Heart left ventricle (tissue), 16 donors: ENCODE results near the gene NOL12. TPM values are rescaled to one million over a fixed set of nuclear protein-coding genes. Genes with fewer than 3 reads are reported as not detected.

Experiments
- ATAC-seq, 4 donors: fragments of 200-7000 bp; cut with Tn5 transposase; one replicate each; pipeline ENCODE4 v1.9.1; 2020 to 2022; ENCODE audit warnings: moderate library complexity in 4 of 4, mild to moderate bottlenecking in 3 of 4, moderate number of reproducible peaks in 1 of 4
- DNase-seq, 5 donors: peaks; one replicate each; pipeline ENCODE4 v3.0.0-alpha.2; 2020
- H3K27ac ChIP-seq, 12 donors: fragments of 200-600 bp; sonication (generic) in 4 of 12; one replicate each; pipeline versions ENCODE4 v1.5.0 to v1.8.0; 2016 to 2022; ENCODE audit warnings: mild to moderate bottlenecking in 2 of 12
- H3K27me3 ChIP-seq, 9 donors: fragments of 200-600 bp; sonication (generic) in 2 of 9; one replicate each; pipeline versions ENCODE4 v1.5.1 to v1.8.0; 2016 to 2022; ENCODE audit warnings: mild to moderate bottlenecking in 3 of 9
- H3K36me3 ChIP-seq, 9 donors: fragments of 200-600 bp; sonication (generic) in 2 of 9; one replicate each; pipeline versions ENCODE4 v1.5.0 to v1.8.0; 2018 to 2022; ENCODE audit warnings: mild to moderate bottlenecking in 2 of 9
- H3K4me1 ChIP-seq, 12 donors: fragments of 200-600 bp; sonication (generic) in 4 of 12; one replicate each; pipeline versions ENCODE4 v1.5.0 to v1.8.0; 2016 to 2022; ENCODE audit warnings: mild to moderate bottlenecking in 3 of 12
- H3K4me3 ChIP-seq, 12 donors: fragments of 200-600 bp; sonication (generic) in 4 of 12; one replicate each; pipeline versions ENCODE4 v1.5.0 to v1.8.0; 2017 to 2022; ENCODE audit warnings: mild to moderate bottlenecking in 9 of 12, moderate library complexity in 4 of 12
- H3K9me3 ChIP-seq, 12 donors: fragments of 200-600 bp; sonication (generic) in 4 of 12; one replicate each; pipeline versions ENCODE4 v1.5.0 to v1.8.0; 2016 to 2022; ENCODE audit warnings: mild to moderate bottlenecking in 1 of 12
- POLR2A ChIP-seq, 2 donors: fragments of 450-650 bp; IDR thresholded peaks; one replicate each; pipeline ENCODE4 v1.6.1; 2017; ENCODE audit warnings: antibody characterized with exemption in 2 of 2, mild to moderate bottlenecking in 2 of 2, moderate library complexity in 2 of 2
- WGBS, 4 donors: extraction: QIAGEN DNeasy Blood & Tissue Kit in 2 of 4; methylation state at CpG; one replicate each; pipeline versions ENCODE4 v1.1.5 to v1.1.7; 2013 to 2018; 5-methylcytosine and 5-hydroxymethylcytosine counted together
- intact Hi-C, 10 donors: fragments of 100-400 bp; cut with DNase I; formaldehyde crosslinking; loops; one replicate each; pipeline versions ENCODE4 v1.11.1 to v1.14.2; 2022
- polyA plus RNA-seq, 2 donors: library from polyadenylated mRNA; stranded (reverse); fragments of 200-250 nt; gene quantifications; one replicate each; pipeline ENCODE4 v1.2.3, GENCODE V29; 2013
- total RNA-seq, 9 donors: library from RNA; depleted of rRNA in 2 of 9; stranded (reverse); fragments of >200 nt in 2 of 9; fragmentation: NEBNext Ultra II Directional in 3 of 9; extraction: Animal tissue kit (Norgen Biotek cat#: 25700) in 3 of 9; gene quantifications; one replicate each; pipeline versions ENCODE4 v1.1.0 to v1.2.4, GENCODE V29; 2016 to 2023
- donor health status: ischemic (EF 13 %, LVEDD 7.1; RV severe dilation, severe dysfunction).
- donor health status: healthy with polysubstance abuse.
- donor health status: DM: no; HTN: yes; CAD: no.
- donor health status: DM: no; HTN: no; CAD: no.
- donor health status: ischemic (EF 25% LVEDD 6.9; RV normal size, moderate dysfunction).
- donor health status: ischemic (EF 25% LVEDD 5.7; RV mildly dilated, moderate dysfunction).
- donor health status: healthy.
- donor health status: DM: yes; HTN: yes; CAD: no.
- donor health status: ischemic (EF 35%, LVEDD 5.7; RV mildly dilated, moderate dysfunction).
- donor health status: nonischemic (EF 11% LVEDD 7.7; RV severe dilation, severe dysfunction).
- donor health status: DM: yes; HTN: yes; CAD: no.
- donor health status: PGD.
- donor health status: ischemic (EF 29% LVEDD 5.4; RV normal size, mild dysfunction).
- donor health status: nonischemic (EF 23%, LVEDD 6.1; RV moderate dilation, normal function).

Gene NOL12
- total and polyA plus RNA-seq, 11 donors = 8.0 to 29.2 (median 14.3) TPM

- intact Hi-C loops = loop anchor here in 3 of 10 donors (5.0 to 10.0 kb wide), 4 partner anchors 45 to 105 kb away; partner anchors contain the start of genes NOL12 (in 2 of the 3), SH3BP1 (in 1 of the 3) and TRIOBP (in 1 of the 3)
- ATAC-seq (no peak), DNase-seq (peak in 2 of 5 donors; percentile 22 to 54)
- no peak overlapping the region for H3K4me3 ChIP-seq
- peak overlapping the region in 9 of 12 donors; percentile 12 to 95 (median 46) for H3K27ac ChIP-seq
- 73 to 85% (median 83%) methylated on average over 16 of the region's 16 CpGs for WGBS, 4 donors
- H3K9me3 ChIP-seq = no peaks in the 10 kb centered on the region
- H3K27me3 ChIP-seq = no peaks in the 10 kb centered on the region
- TF ChIP-seq POLR2A (IDR thresholded peaks at IDR 0.05) = no peak
- H3K4me1 ChIP-seq = peaks cover 0 to 64% (median 37%) of the 10 kb centered on the region in 12 donors
- H3K36me3 ChIP-seq = no peaks in the 10 kb centered on the region
Measured at GRCh38 chr22:37742376-37743171, 56.4 kb downstream of the NOL12 start.

Other genes with a start within 250 kb of the NOL12 start
- 10 to 100 TPM in 4 of 9 donors, 1 to 10 TPM in 5; 5.8 to 25.6 (median 9.6) TPM for gene MFNG, start 200.0 kb upstream of the NOL12 start, total RNA-seq
- gene MFNG, start 200.0 kb upstream of the NOL12 start, polyA plus RNA-seq = 10 to 100 TPM in 1 of 2 donors, 1 to 10 TPM in 1; 7.1 to 16.3 TPM
- gene CARD10, start 166.9 kb upstream of the NOL12 start, total RNA-seq = 10 to 100 TPM in 3 of 9 donors, 1 to 10 TPM in 6; 5.2 to 12.6 (median 8.1) TPM
- 10 to 100 TPM in 1 of 2 donors, 1 to 10 TPM in 1; 7.8 to 13.9 TPM for gene CARD10, start 166.9 kb upstream of the NOL12 start, polyA plus RNA-seq
- gene CDC42EP1, start 125.9 kb upstream of the NOL12 start, total RNA-seq = 10 to 100 TPM; 11.9 to 34.9 (median 23.8) TPM
- 10 to 100 TPM; 10.4 to 17.7 TPM for gene CDC42EP1, start 125.9 kb upstream of the NOL12 start, polyA plus RNA-seq
- gene LGALS2, start 106.3 kb upstream of the NOL12 start, total RNA-seq = 10 to 100 TPM in 1 of 9 donors, 1 to 10 TPM in 1, not detected in 7; 5.3 to 10.3 TPM
- under 1 TPM in 1 of 2 donors, not detected in 1; 0.17 TPM for gene LGALS2, start 106.3 kb upstream of the NOL12 start, polyA plus RNA-seq
- 10 to 100 TPM; 22.7 to 45.7 (median 27.4) TPM for gene GGA1, start 77.5 kb upstream of the NOL12 start, total RNA-seq
- 10 to 100 TPM; 27.4 to 39.4 TPM for gene GGA1, start 77.5 kb upstream of the NOL12 start, polyA plus RNA-seq
- gene SH3BP1, start 46.7 kb upstream of the NOL12 start, total RNA-seq = 10 to 100 TPM in 1 of 9 donors, 1 to 10 TPM in 6, under 1 TPM in 2; 0.44 to 19.7 (median 2.0) TPM
- gene SH3BP1, start 46.7 kb upstream of the NOL12 start, polyA plus RNA-seq = 1 to 10 TPM in 1 of 2 donors, under 1 TPM in 1; 1.00 to 2.2 TPM
- gene PDXP, start 27.6 kb upstream of the NOL12 start, total RNA-seq = 10 to 100 TPM; 15.2 to 33.1 (median 25.9) TPM
- gene PDXP, start 27.6 kb upstream of the NOL12 start, polyA plus RNA-seq = 10 to 100 TPM; 12.8 to 36.4 TPM
- 1,000 to 10,000 TPM in 3 of 9 donors, 100 to 1,000 TPM in 6; 722 to 2,034 (median 903) TPM for gene LGALS1, start 10.7 kb upstream of the NOL12 start, total RNA-seq
- gene LGALS1, start 10.7 kb upstream of the NOL12 start, polyA plus RNA-seq = 1,000 to 10,000 TPM; 1,230 to 2,204 TPM
- 100 to 1,000 TPM in 4 of 9 donors, 10 to 100 TPM in 5; 67.9 to 147 (median 94.7) TPM for gene TRIOBP, start 10.7 kb downstream of the NOL12 start, total RNA-seq
- gene TRIOBP, start 10.7 kb downstream of the NOL12 start, polyA plus RNA-seq = 100 to 1,000 TPM in 1 of 2 donors, 10 to 100 TPM in 1; 54.9 to 119 TPM
- 10 to 100 TPM; 25.2 to 83.6 (median 39.7) TPM for gene GCAT, start 121.6 kb downstream of the NOL12 start, total RNA-seq
- gene GCAT, start 121.6 kb downstream of the NOL12 start, polyA plus RNA-seq = 10 to 100 TPM; 26.7 to 53.4 TPM
- gene GALR3, start 137.0 kb downstream of the NOL12 start, total RNA-seq = not detected
- gene GALR3, start 137.0 kb downstream of the NOL12 start, polyA plus RNA-seq = not detected
- 10 to 100 TPM; 11.6 to 44.6 (median 15.9) TPM for gene ANKRD54, start 158.0 kb downstream of the NOL12 start, total RNA-seq
- 10 to 100 TPM; 15.7 to 20.4 TPM for gene ANKRD54, start 158.0 kb downstream of the NOL12 start, polyA plus RNA-seq
- gene EIF3L, start 163.1 kb downstream of the NOL12 start, total RNA-seq = 100 to 1,000 TPM; 237 to 456 (median 369) TPM
- 100 to 1,000 TPM; 111 to 284 TPM for gene EIF3L, start 163.1 kb downstream of the NOL12 start, polyA plus RNA-seq
- gene MICALL1, start 220.0 kb downstream of the NOL12 start, total RNA-seq = 10 to 100 TPM; 15.8 to 40.7 (median 17.8) TPM
- gene MICALL1, start 220.0 kb downstream of the NOL12 start, polyA plus RNA-seq = 10 to 100 TPM; 10.6 to 21.3 TPM